Glutamatergic neuron (in vitro differentiated cells): ENCODE data around the gene NPTXR. TPM values are rescaled to one million over a fixed set of nuclear protein-coding genes. Genes with fewer than 3 reads are reported as not detected.

Experiments used
- DNase-seq: peaks from one replicate; pipeline ENCODE4 v3.0.0; 2022
- H3K27ac Mint-ChIP-seq: one replicate; pipeline ENCODE4 v1.8.0; 2020; ENCODE audit warnings: mild to moderate bottlenecking, mixed read lengths, inconsistent platforms; ENCODE audit not compliant: unreplicated experiment
- H3K27me3 Mint-ChIP-seq: one replicate; pipeline ENCODE4 v1.8.0; 2020; ENCODE audit warnings: mild to moderate bottlenecking, moderate library complexity, mixed read lengths, inconsistent platforms; ENCODE audit not compliant: unreplicated experiment
- H3K36me3 Mint-ChIP-seq: one replicate; pipeline ENCODE4 v1.8.0; 2020; ENCODE audit warnings: mild to moderate bottlenecking, mixed read lengths, inconsistent platforms; ENCODE audit not compliant: unreplicated experiment
- H3K4me1 Mint-ChIP-seq: one replicate; pipeline ENCODE4 v1.8.0; 2020; ENCODE audit warnings: mild to moderate bottlenecking, low read depth, mixed read lengths, inconsistent platforms; ENCODE audit not compliant: unreplicated experiment
- H3K4me3 Mint-ChIP-seq: one replicate; pipeline ENCODE4 v1.8.0; 2020; ENCODE audit warnings: mild to moderate bottlenecking, mixed read lengths, inconsistent platforms; ENCODE audit not compliant: unreplicated experiment
- H3K9me3 Mint-ChIP-seq: one replicate; pipeline ENCODE4 v1.8.0; 2020; ENCODE audit warnings: mild to moderate bottlenecking, moderate library complexity, mixed read lengths, inconsistent platforms; ENCODE audit not compliant: unreplicated experiment
- total RNA-seq: library from RNA; stranded (reverse); fragmentation: NEBNext Ultra II Directional; extraction: Animal tissue kit (Norgen Biotek cat#: 25700); gene quantifications from one replicate; pipeline ENCODE4 v1.2.1, GENCODE V29; 2021; ENCODE audit not compliant: unreplicated experiment
- TF ChIP-seq, protein P1 (sequence below): fragments of 200-600 bp; sonication (generic); IDR thresholded peaks from one replicate; pipeline ENCODE4 v1.5.0; 2021; ENCODE audit not compliant: partially characterized antibody, unreplicated experiment

The NPTXR gene
- total RNA-seq, 1 donor from 2014 or later: 9.2 TPM

DNA sequence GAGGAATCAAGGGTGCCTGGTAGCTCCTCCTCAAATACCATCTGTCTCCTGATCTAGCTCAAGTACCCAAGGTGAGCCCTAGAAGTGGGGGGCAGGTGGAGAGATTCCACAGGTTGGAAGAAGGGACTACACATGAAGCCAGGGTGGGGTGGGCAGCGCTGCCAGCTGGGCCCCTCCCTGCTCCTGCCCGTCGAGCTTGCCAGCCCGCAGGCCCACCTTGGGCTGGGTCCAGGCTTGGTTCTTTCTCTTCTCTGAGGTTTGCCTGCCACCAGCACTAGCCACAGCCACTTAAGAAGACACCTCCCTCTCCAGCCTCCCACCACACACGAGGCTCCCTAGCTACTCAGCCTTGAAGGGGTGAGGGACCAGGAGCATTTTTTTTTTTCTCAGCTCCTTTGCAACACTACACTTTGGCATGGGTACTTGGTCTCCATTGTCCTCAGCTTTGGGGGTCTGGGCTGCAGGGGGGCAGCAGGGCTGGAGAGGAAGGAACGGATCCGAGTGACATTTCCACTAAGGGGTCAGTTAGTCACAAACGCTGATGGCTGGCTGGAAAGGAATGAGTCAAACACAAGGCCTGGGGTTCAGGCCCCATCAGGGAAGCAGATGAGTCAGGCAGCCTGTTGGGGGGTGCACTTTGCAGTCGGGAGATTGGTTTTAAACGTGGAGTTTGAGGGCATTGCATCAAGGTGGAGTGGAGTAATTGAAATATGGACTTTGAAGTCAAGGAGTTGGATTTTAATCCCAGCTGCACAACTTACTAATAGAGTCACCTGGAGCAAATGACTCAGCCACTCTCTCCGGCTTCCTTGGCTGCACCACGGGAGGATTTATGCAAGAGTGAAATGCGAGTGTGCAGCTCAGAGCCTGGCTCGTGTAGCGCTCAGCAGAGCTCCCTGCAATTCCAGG is 7.4 kb upstream of the NPTXR start:
- Mint-ChIP-seq H3K36me3 (no peaks in the 10 kb centered on the region), H3K27me3 (peaks cover 10% of the 10 kb centered on the region), H3K4me3 (no peak overlapping the region), H3K4me1 (no peaks in the 10 kb centered on the region), H3K9me3 (peaks cover 1% of the 10 kb centered on the region), H3K27ac (no peak overlapping the region)
- DNase-seq: no peak
- TF ChIP-seq, protein P1, sequence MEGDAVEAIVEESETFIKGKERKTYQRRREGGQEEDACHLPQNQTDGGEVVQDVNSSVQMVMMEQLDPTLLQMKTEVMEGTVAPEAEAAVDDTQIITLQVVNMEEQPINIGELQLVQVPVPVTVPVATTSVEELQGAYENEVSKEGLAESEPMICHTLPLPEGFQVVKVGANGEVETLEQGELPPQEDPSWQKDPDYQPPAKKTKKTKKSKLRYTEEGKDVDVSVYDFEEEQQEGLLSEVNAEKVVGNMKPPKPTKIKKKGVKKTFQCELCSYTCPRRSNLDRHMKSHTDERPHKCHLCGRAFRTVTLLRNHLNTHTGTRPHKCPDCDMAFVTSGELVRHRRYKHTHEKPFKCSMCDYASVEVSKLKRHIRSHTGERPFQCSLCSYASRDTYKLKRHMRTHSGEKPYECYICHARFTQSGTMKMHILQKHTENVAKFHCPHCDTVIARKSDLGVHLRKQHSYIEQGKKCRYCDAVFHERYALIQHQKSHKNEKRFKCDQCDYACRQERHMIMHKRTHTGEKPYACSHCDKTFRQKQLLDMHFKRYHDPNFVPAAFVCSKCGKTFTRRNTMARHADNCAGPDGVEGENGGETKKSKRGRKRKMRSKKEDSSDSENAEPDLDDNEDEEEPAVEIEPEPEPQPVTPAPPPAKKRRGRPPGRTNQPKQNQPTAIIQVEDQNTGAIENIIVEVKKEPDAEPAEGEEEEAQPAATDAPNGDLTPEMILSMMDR: no peak

DNA sequence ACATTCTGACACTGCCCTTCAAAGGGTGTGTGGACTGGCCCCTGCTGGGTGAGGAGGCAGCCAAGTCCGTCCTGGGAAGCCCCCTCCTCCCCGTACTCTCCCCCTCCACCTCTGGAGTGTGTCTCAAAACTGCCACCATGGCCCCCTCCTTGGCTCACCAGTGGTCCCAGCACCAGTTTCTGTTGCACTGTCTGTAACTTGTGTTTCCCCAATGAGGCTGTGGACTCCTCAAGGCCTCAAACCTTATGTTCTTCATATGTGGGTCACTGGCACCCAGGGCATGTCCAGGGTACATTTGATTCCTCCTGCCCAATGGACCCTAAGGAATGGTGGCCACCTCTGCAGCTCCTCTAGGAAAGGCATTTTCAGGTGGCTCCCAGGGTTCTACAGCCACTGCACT is 6.6 kb upstream of the NPTXR start:
- Mint-ChIP-seq H3K27ac (no peak overlapping the region), H3K4me3 (no peak overlapping the region), H3K4me1 (no peaks in the 10 kb centered on the region), H3K9me3 (peaks cover 1% of the 10 kb centered on the region), H3K36me3 (no peaks in the 10 kb centered on the region), H3K27me3 (peaks cover 12% of the 10 kb centered on the region)
- TF ChIP-seq, protein P1: no peak
- DNase-seq: no peak

DNA sequence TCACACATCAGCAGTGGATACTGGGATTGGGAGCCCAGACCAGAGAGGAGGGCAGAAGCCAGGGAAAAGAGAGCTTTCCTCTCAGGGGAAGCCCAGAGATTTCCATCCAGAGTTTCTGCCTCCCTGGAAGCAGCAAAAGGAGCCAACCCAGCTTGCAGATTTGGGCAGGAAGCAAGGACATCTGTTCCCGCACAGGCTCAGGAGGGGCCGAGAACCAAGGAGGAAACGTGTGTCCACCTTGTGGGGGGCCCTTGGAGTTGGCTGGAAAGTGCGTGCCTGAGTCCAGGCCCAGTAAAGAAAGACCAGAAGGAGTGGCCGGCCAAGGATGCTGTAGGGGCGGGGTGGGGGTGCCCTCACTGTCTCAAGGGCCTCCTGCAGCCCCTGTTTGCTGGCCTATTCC is 6.0 kb upstream of the NPTXR start:
- Mint-ChIP-seq H3K4me3 (no peak overlapping the region), H3K27ac (no peak overlapping the region), H3K9me3 (peaks cover 1% of the 10 kb centered on the region), H3K27me3 (peaks cover 13% of the 10 kb centered on the region), H3K4me1 (peaks cover 2% of the 10 kb centered on the region), H3K36me3 (no peaks in the 10 kb centered on the region)
- DNase-seq: no peak
- TF ChIP-seq, protein P1: no peak

DNA sequence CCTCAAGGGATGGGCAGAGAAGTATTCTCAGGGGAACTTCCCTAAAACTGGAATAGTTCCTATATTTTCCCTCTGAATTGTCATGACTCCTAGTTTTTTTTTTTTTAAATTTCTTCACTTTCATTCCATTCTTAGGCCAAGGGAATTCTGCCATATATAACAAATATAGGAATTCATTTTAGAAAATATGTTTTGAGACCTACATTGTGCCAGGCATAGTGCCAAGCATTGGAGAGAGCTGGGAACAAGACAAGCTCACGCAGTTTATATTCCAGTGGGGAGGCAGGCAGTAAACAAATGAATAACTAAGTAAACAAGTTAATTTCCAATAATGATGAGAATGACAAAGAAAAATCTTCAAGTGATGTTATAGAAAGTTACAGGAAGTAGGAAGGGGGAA is 2.6 kb upstream of the NPTXR start:
- peaks cover 21% of the 10 kb centered on the region for H3K27me3 Mint-ChIP-seq
- H3K4me3 Mint-ChIP-seq: no peak overlapping the region
- H3K4me1 Mint-ChIP-seq: peaks cover 2% of the 10 kb centered on the region
- TF ChIP-seq, protein P1: no peak
- no peak overlapping the region for H3K27ac Mint-ChIP-seq
- no peaks in the 10 kb centered on the region for H3K36me3 Mint-ChIP-seq
- DNase-seq: no peak
- H3K9me3 Mint-ChIP-seq: peaks cover 8% of the 10 kb centered on the region
